Stomach (tissue), 4 donors: ENCODE results near the gene ERBIN.

Source experiments
- CTCF ChIP-seq, 7 experiments: fragments of 450-650 bp in 4 of 7; fragments of 200-600 bp in 3 of 7; sonication (generic) in 3 of 7; IDR thresholded peaks; one replicate each; pipeline ENCODE4 v1.5.1; 2016 to 2019; ENCODE audit warnings: antibody characterized with exemption in 7 of 7, control low read depth in 2 of 7, mild to moderate bottlenecking in 1 of 7
- POLR2A ChIP-seq, 4 donors: fragments of 450-650 bp; IDR thresholded peaks; one replicate each; pipeline ENCODE4 v1.6.1; 2016; ENCODE audit warnings: antibody characterized with exemption in 4 of 4, control low read depth in 2 of 4, mild to moderate bottlenecking in 1 of 4, moderate library complexity in 1 of 4
- POLR2AphosphoS5 ChIP-seq, 3 donors: sonication (generic); formaldehyde crosslinking; IDR thresholded peaks; one replicate each; pipeline ENCODE4 v1.6.1; 2016; ENCODE audit warnings: antibody characterized with exemption in 3 of 3

- TF ChIP-seq CTCF (IDR thresholded peaks at IDR 0.05) (no peak), POLR2AphosphoS5 (IDR thresholded peaks at IDR 0.05) (no peak), POLR2A (IDR thresholded peaks at IDR 0.05) (no peak)
Observed at GRCh38 chr5:65994117-65994786, 67.9 kb downstream of the ERBIN start.
